RCC 7860 (cell line): ENCODE results near the gene HDLBP.

Experiments
- DNase-seq: peaks from one replicate; pipeline ENCODE4 v3.0.0-alpha.2; 2015; ENCODE audit warnings: low spot score
- FAIRE-seq: peaks from 2 replicates; lab custom pipeline; 2012; peaks lifted over from hg19 to GRCh38; lab: Jason Lieb, UNC

The HDLBP gene

GRCh38 chr2:241315093-241315878 is at the start of gene HDLBP:
Gene HDLBP, minus strand, starts transcription at chr2:241315672. Its CDS starts 48,803 bp downstream, at chr2:241266869.
- FAIRE-seq (peak; percentile 43), DNase-seq (peak; percentile 96)

GRCh38 chr2:241364781-241365180 is 49.3 kb upstream of the HDLBP start:
- FAIRE-seq (no peak), DNase-seq (no peak)

GRCh38 chr2:241363426-241363825 is 48.0 kb upstream of the HDLBP start:
- FAIRE-seq (no peak), DNase-seq (no peak)

GRCh38 chr2:241359481-241360045 is 44.1 kb upstream of the HDLBP start:
- no peak for DNase-seq
- FAIRE-seq = no peak

GRCh38 chr2:241358470-241358869 is 43.0 kb upstream of the HDLBP start:
- FAIRE-seq (no peak), DNase-seq (no peak)

GRCh38 chr2:241357531-241357930 is 42.1 kb upstream of the HDLBP start:
- FAIRE-seq (no peak), DNase-seq (no peak)

- no peak for FAIRE-seq
- DNase-seq = no peak
Observed at GRCh38 chr2:241356871-241357260, 41.4 kb upstream of the HDLBP start.

- DNase-seq = peak; percentile 97
- no peak for FAIRE-seq
Observed at GRCh38 chr2:241355983-241356870, 40.8 kb upstream of the HDLBP start, which contains the start of gene FARP2. Gene FARP2, plus strand, starts transcription at chr2:241356285. Its CDS starts 16,823 bp downstream, at chr2:241373108.

- DNase-seq (peak; percentile 72), FAIRE-seq (no peak)
Observed at GRCh38 chr2:241354668-241355658, 39.5 kb upstream of the HDLBP start.

GRCh38 chr2:241352227-241352626 is 36.8 kb upstream of the HDLBP start:
- no peak for FAIRE-seq
- DNase-seq = no peak

GRCh38 chr2:241351640-241352031 is 36.2 kb upstream of the HDLBP start:
- peak; percentile 29 for FAIRE-seq

GRCh38 chr2:241350878-241351639 is 35.6 kb upstream of the HDLBP start:
- FAIRE-seq (no peak), DNase-seq (no peak)

More at GRCh38 chr2:241351640-241352031, 36.2 kb upstream of the HDLBP start:
- DNase-seq = peak; percentile 17

- DNase-seq = no peak
- FAIRE-seq = no peak
Observed at GRCh38 chr2:241350530-241350877, 35.0 kb upstream of the HDLBP start.

GRCh38 chr2:241349941-241350340 is 34.5 kb upstream of the HDLBP start:
- FAIRE-seq (no peak), DNase-seq (no peak)

GRCh38 chr2:241344925-241345651 is 29.6 kb upstream of the HDLBP start:
- DNase-seq (no peak), FAIRE-seq (no peak)

- FAIRE-seq (no peak), DNase-seq (no peak)
Observed at GRCh38 chr2:241340631-241341163, 25.2 kb upstream of the HDLBP start.

- no peak for FAIRE-seq
- DNase-seq = no peak
Observed at GRCh38 chr2:241339839-241340630, 24.6 kb upstream of the HDLBP start.

- DNase-seq (no peak), FAIRE-seq (no peak)
Observed at GRCh38 chr2:241334813-241335212, 19.3 kb upstream of the HDLBP start.
